HG03196 (cell line): ENCODE measurements around the gene PDE11A.

Experiments used
- ATAC-seq: cut with Tn5 transposase; IDR thresholded peaks from one replicate; pipeline ENCODE4 v1.9.1; 2021; ENCODE audit not compliant: unreplicated experiment

Gene PDE11A

GRCh38 chr2:177639262-177639914 lies 433.2 kb downstream of the PDE11A start:
- ATAC-seq, result no peak

DNA sequence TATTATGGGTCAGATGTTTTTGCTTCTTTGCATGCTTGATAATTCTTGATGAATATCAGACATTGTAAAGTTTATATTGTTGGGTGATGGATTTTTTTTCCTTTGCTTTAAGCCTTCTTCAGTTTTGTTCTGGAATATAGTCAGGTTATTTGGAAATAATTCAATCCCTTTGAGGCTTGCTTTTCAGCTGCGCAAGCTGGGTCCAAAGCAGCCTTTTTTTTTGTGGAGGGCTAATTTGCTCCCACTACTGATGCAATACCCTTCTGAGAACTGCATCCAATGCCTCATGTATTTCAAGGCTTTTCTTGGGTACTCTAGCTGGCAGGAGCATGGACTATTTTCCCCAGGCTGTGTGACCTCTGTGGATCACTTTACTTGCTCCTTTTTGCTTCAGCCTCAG lies 434.1 kb downstream of the PDE11A start:
- no peak for ATAC-seq

DNA sequence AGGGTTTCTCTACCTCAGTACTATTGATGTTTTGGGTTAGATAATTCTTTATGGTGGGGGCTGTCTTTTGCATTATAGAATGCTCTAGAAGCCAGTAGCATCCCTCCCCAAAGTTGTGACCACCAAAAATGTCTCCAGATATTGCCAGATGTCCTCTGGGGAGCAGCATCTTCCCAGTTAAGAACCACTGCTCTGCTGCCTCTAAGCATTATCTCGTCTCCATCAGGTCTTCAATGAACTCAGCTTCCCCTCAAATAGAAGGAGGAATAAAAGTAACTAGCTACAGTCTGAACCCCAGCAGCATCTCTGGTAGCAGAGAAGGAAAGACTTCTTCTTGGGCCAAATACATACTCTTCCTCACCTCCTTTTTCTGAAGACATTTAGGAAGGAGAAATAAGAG lies 435.9 kb downstream of the PDE11A start:
- no peak for ATAC-seq

DNA sequence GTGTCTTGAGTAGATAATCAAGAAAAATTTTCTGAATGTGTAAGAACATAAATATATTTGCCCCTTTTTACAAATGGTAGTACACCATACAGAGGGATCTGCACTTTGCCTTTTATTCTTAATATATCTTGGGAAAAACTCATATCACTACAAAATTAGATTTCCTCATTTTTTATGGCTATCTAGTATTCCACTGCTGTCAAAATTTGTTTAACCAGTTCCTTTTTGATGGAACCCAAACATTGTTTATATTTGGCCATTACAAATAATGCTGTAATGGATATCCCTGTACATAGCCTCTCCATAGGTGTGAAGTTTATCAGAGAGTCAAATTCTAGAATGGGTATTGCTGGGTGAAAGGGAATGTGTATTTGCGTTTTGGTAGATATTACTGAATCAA lies 436.9 kb downstream of the PDE11A start:
- no peak for ATAC-seq

DNA sequence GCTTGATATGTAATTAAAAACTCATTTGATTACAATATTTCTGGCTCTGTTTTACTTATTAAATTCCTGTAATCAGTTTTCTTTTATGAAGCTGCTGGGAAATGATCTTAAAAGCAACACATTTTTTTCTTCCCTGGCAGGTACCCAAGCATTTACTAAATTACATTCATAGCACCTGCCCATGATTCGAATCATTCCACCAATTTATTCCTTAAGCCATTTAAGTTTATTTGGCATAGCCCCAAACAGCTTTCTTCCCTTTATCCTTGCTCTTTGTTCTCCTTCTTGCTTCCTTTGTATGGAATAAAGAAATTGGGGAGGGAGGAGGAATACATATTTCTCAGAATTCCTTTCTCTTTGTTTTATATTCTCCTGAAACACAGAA lies 438.7 kb downstream of the PDE11A start:
- ATAC-seq, result no peak

DNA sequence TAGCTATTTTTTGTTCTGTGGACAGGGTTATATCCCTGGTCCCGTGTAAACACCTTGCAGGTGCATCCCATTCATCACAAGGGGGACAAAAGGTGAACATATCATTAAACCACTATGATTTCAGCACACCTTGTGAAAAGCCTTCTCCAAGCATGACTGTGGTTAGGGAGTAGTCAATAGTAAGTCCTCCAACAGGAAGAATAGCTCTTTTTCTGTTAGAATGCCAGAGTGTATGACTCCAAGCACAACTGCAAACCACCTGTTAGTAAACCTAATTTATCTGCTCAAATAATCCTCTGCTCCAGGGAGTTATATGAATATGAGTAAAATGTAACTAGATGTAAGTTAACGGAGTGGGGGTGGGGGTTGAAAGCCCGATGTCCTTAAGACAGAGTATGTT lies 439.5 kb downstream of the PDE11A start:
- ATAC-seq, result no peak

DNA sequence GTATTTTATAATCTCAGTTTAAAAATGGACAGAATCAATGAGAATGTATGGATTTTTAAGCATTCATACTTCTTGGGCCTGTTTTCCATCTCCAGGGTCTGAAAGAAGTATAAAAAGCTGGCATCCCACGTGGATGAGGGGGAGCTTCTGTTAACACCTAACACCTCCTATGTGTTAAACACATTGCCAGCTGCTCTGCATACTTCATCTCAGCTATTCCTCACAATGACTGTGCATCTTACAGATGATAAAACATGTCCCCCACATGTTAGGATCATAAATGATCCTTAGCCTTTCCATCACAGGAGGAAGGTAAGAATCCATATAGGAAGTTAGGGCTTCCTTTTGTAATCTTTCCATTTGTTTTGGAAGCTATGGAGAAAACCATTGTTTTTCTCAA lies 440.9 kb downstream of the PDE11A start:
- ATAC-seq, result no peak

DNA sequence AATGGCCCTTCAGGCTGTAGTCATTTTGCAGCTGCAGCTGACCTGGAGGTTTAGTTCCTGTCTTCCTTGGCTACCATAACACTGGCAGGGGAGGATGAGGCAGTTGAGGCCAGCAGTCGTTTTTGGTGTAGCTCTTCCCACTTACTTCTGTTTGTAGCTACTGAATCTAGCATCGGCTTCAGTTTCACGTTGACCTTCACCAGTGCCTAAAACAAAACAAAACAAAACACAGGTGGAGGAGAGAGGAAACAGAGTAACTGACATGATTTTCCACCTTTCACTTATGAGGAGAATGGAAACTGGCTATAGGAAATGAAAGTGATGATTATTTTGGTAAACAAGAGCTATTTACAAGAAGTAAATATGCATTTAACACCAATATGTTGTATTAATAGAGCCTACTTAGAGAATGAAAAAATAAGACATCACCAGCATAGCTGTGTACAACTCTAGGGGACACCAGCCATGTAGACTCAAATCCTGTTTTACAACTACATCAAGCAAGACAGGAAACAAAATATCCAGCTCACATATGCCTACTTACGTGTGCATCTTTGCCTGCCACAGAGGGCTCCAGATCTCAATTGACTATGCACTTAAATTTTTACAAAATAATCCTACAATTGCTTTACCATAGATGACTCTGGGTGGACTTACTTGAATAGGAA lies 443.1 kb downstream of the PDE11A start:
- no peak for ATAC-seq

GRCh38 chr2:177628831-177629230 lies 443.7 kb downstream of the PDE11A start:
- ATAC-seq, result no peak

DNA sequence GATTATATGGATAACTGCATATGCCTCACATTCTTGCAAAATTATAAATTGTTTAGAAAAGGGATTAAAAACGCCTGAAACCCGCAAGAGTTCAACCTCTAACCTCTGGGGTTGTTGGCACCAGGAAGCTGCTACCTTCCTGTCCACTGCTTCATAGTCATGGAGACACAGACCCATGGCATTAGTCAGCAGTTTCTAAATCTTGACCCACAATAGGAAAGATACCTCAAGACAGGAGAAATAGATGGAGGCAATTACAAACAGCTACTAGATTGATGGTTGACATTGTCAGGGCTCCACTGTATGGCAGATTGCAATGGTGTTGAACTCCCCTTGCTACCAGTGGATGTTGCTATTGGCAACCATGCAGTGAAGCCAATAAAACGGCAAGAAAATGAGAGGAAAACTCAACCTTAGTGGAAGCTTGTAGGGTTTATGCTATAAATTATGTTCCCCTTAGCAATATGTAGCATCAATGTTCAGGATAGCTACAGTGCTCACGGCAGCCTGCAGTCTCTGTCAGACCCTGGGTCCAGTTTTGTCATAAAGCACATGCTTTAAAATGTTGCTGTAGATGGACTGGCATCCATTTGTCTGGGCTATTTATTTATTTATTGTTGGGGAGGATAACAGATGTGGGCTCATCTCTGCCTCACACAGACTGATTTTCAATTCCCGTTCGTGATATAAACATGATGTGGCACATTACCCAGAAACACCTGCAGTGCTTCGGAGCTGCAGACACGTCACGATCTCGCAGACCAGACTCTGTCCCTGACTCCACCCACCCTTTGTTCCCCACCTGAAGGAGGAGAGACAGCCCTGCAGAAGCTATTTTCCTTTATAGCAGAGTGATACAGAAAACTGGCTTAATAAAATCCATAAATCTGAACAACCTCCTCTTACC lies 446.6 kb downstream of the PDE11A start:
- ATAC-seq, result no peak

DNA sequence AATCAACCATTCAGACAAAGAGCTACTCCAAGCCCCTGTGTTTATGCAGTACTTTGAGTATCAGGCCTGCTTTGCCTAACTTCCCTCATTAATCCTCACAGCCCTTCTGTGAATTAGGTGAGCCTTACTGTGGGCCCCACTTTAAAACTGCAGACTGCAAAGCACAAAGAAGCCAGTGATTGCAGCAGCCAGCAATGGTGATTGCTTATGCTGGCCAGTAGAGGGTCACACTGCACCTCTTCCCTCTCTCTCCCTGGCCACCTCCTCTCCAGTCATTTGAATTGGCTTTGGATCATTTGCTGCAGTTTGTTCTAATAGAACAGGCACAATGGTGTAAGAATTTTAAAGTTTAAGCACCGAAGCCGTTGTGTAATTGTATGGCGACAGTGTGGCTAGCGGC lies 450.1 kb downstream of the PDE11A start:
- ATAC-seq, result no peak

DNA sequence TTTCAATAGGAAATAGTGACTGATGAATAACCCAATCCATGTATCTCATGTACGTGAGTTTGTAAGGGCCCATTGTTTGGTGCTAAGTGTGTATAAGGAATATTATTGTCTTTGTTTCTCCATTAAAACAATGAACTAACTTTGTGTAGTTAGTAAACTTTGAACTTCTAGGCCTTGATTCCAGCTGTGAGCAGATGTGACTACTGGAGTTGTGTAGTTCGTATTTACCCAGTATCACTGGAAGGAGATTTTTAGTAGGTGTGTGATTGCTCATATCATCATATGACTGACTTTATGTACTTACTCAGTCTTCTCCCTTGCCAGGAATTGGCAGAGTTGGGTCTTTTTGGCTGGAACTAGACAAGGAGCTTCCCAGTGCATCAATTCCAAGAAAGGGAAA lies 452.6 kb downstream of the PDE11A start:
- no peak for ATAC-seq

DNA sequence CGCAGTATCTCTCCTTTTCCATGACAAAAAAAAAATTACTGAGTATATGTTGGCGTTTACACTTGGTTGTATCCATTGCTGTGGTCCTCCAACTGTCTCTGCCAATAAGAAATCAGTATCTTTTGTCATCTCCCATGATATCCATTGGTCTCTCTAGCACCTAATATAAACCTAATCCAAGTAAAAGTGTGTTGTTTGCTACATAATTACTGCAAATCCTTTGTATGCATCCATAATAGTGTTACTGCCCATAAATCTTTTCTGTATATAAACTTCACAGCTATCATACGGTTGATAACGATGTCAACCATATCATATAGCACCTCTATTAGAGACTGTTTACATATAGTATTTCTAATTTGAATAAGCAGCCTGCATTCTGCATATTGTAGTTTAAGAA lies 453.1 kb downstream of the PDE11A start:
- ATAC-seq, result no peak

DNA sequence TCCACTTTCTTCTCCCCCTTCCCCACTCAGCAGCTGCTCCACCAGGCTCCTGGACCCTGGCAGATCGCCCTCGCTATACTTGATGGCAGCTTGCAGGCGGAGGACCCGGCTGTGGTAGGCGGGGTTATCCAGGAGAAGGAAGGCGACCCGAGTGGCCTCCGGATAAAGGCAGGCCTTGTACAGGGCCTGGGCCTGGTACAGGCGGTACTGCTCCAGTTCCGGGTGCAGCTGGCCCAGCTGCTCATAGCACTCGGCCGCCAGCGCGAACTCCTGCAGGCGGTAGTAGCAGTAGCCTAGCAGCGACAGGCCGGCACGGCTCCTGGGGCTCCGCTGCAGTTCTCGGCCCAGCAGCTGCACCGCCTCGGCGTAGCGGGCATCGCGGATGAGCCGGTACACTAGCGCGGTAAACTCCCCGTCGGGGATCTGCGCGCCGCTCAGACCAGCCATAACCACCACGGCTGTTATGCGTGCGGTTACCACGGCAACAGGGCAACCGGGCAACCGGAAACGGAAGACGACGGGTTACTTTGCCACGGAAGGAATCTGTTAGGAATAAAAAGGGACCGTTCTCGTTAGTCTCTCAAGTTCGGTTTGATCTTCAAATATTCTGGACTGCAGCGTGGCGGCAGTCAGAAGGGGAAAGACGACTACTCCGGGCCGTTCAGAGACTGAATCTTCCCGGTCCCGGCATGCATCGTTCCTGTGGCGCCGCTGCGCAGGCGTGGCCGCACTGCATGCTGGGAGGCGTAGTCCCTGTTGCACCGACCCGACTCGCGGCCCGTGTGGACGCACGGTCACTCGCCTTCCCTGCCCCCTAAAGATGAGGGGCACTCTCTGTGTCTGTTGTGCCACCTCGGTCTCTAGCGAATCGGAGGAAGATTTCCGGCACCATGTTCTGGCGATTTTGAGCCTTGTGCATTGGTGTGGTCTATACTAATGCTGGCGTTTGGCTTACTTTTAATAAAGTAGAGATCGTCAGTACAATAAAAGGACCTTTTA lies 454.0 kb downstream of the PDE11A start:
- peak; percentile 98 for ATAC-seq

GRCh38 chr2:177617849-177618248 lies 454.7 kb downstream of the PDE11A start:
- ATAC-seq, result no peak

GRCh38 chr2:177616731-177617130 lies 455.8 kb downstream of the PDE11A start:
- no peak for ATAC-seq

DNA sequence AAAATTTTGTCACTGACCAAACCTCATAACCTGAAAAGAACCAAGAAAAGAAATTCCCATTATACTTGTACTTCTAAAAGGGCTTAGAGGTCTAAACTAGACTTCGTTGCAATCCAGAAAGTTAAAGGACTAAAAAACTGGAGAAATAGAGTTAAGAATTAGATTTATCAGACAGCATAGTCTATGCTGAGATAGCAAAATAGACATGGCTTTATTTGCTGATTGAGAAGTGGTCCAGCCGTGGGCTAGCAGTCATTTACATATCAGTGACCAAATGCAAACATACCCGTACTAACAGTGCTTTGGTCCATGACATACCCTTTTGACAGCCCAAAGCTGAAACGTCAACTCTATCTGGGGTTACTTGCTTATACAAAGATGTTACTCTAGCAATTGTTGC lies 456.5 kb downstream of the PDE11A start:
- no peak for ATAC-seq

DNA sequence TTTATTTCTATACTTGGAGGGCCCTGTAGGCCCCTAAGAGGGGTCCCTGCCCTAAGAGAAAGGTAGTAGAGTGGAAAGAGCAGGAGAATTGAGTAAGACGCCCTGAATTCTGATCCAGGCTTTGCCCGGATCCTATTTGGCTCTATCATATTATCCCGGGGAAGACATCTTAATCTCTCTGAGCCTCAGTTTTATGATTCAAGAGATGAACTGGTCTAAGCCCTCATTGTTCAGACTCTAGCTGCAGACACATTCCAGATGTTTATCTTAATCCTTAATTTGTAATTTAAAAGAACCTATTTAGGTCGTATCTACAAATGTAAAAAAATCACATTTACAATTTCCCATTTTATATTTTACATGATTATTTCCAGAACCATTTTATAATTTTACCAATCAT lies 459.9 kb downstream of the PDE11A start:
- ATAC-seq, result no peak

- no peak for ATAC-seq
These were observed 461.2 kb downstream of the PDE11A start for GRCh38 chr2:177611310-177611886.

DNA sequence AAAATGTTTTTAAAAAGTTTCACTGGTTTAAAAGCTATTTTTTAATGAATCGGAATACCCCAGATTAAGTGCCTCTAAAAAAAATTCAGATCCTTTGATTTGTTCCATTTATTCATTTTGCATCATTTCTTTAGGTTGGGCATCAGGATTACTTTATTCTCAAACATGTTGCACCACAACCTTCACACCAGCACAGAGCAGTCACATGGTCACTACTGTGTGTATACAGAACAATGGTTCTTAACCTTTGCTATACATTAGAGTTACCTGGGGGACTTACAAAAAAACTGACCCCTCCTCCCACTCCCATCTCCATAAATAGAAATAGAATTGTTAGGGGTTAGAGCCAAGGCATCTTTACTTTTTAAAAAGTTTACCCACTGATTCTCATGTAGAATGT lies 461.8 kb downstream of the PDE11A start:
- no peak for ATAC-seq
